Measurements from ENCODE around the gene AKT1. TPM values are rescaled to one million over a fixed set of nuclear protein-coding genes. Genes with fewer than 3 reads are reported as not detected.

AKT1 gene
- total and polyA plus RNA-seq, 2 of the 13 experiments (the other 11 are each of a cell fraction or from before 2014, with no cell fraction given), result 96.2 to 116 TPM

GRCh38 chr14:104785708-104786080 lies 9.9 kb downstream of the AKT1 start:
- Histone ChIP-seq H3K27me3 (ENCODE audit: control insufficient read depth in 1 of 2, insufficient read depth in 2 of 2, low read length in 2 of 2) (no peaks in the 10 kb centered on the region), H4K20me1 (ENCODE audit: insufficient read depth, low read length) (0 out of 2 replicates have a peak, but pooled peaks cover 5% of the 10 kb centered on the region), H3K36me3 (replicated peaks in 1 of 2; ENCODE audit: control insufficient read depth in 1 of 2, insufficient read depth in 2 of 2, low read length in 2 of 2) (peaks cover 13 to 19% of the 10 kb centered on the region in 2 experiments; a peak in 3 of 5 replicates), H2AFZ (ENCODE audit: low read length) (no peak overlapping the region), H3K9ac (ENCODE audit: insufficient read depth, low read depth, low read length) (no peak overlapping the region), H3K79me2 (ENCODE audit: insufficient read depth, low read length) (peaks cover 2% of the 10 kb centered on the region), H3K27ac (ENCODE audit: extremely low read length, insufficient read depth, low read length) (no peak overlapping the region), H3K4me2 (ENCODE audit: low read depth, low read length) (no peak overlapping the region), H3K9me3 (ENCODE audit: low read length) (no peaks in the 10 kb centered on the region), H3K4me3 (replicated peaks in 1 of 3; ENCODE audit: insufficient read depth in 1 of 3, low read depth in 2 of 3, low read length in 3 of 3) (no peak overlapping the region), H3K4me1 (ENCODE audit: insufficient read depth, low read length) (peaks cover 12% of the 10 kb centered on the region)
- no peak for ATAC-seq
- DNase-seq (ENCODE audit: low spot score), result no peak
- TF ChIP-seq RELA (CRISPR knock-in tag; IDR thresholded peaks at IDR 0.05) (no peak), CBX1 (IDR thresholded peaks at IDR 0.05; ENCODE audit: low read depth) (no peak), ZNF280B (CRISPR knock-in tag; IDR thresholded peaks at IDR 0.05; ENCODE audit: borderline replicate concordance) (no peak), NFE2L1 (CRISPR knock-in tag; IDR thresholded peaks at IDR 0.05; ENCODE audit: borderline replicate concordance) (no peak), CBX5 (CRISPR knock-in tag; IDR thresholded peaks at IDR 0.05; ENCODE audit: borderline replicate concordance) (no peak)
- no peak for FAIRE-seq
- ChIA-PET CTCF (ENCODE audit: low intra/inter-chr PET ratio, low total read pairs) (no interaction called here), POLR2A (no interaction called here)
- 100% methylated on average over 8 of the region's 13 CpGs for WGBS (ENCODE audit: low lambda C conversion rate)
- in situ Hi-C loops (cut with HindIII; ENCODE audit: extremely low pct_ligation_motif_present, low pct_unique_long_range_greater_than_20kb) (no loop called here), intact Hi-C loops (cut with micrococcal nuclease; ENCODE audit: unreplicated experiment) (no loop called here)
- BruUV-seq (replicated peaks), result no TSS peak

GRCh38 chr14:104784846-104785707 lies 10.5 kb downstream of the AKT1 start:
- Histone ChIP-seq H3K4me2 (ENCODE audit: low read depth, low read length) (no peak overlapping the region), H3K36me3 (replicated peaks in 1 of 2; ENCODE audit: control insufficient read depth in 1 of 2, insufficient read depth in 2 of 2, low read length in 2 of 2) (peaks cover 13 to 16% of the 10 kb centered on the region in 2 experiments; a peak in 3 of 5 replicates), H3K4me1 (ENCODE audit: insufficient read depth, low read length) (peaks cover 12% of the 10 kb centered on the region), H3K27me3 (ENCODE audit: control insufficient read depth in 1 of 2, insufficient read depth in 2 of 2, low read length in 2 of 2) (no peaks in the 10 kb centered on the region), H3K79me2 (ENCODE audit: insufficient read depth, low read length) (peaks cover 2% of the 10 kb centered on the region), H3K9me3 (ENCODE audit: low read length) (no peaks in the 10 kb centered on the region), H2AFZ (ENCODE audit: low read length) (no peak overlapping the region), H3K27ac (ENCODE audit: extremely low read length, insufficient read depth, low read length) (no peak overlapping the region), H3K4me3 (replicated peaks in 1 of 3; ENCODE audit: insufficient read depth in 1 of 3, low read depth in 2 of 3, low read length in 3 of 3) (no peak overlapping the region), H4K20me1 (ENCODE audit: insufficient read depth, low read length) (0 out of 2 replicates have a peak, but pooled peaks cover 5% of the 10 kb centered on the region), H3K9ac (ENCODE audit: insufficient read depth, low read depth, low read length) (no peak overlapping the region)
- 91% methylated on average over 6 of the region's 36 CpGs for WGBS (ENCODE audit: low lambda C conversion rate)
- POLR2A ChIA-PET, result no interaction called here
- BruUV-seq (replicated peaks), result no TSS peak
- FAIRE-seq (no peak), DNase-seq (ENCODE audit: low spot score) (no peak), ATAC-seq (no peak)
- intact Hi-C loops (cut with micrococcal nuclease; ENCODE audit: unreplicated experiment), result no loop called here
- in situ Hi-C loops (cut with HindIII; ENCODE audit: extremely low pct_ligation_motif_present, low pct_unique_long_range_greater_than_20kb), result no loop called here
- TF ChIP-seq LCORL (IDR thresholded peaks at IDR 0.05) (peak; percentile 27; the same call in 1 of the 2 replicates), LCORL (CRISPR knock-in tag; IDR thresholded peaks at IDR 0.05) (no peak), RBFOX2 (IDR thresholded peaks at IDR 0.05; ENCODE audit: low read depth, low read length) (0 out of 2 replicates have a peak, but pooled peaks have one; percentile 57), MYPOP (CRISPR knock-in tag; IDR thresholded peaks at IDR 0.05) (no peak), AGO2 (optimal IDR thresholded peaks at IDR 0.05; ENCODE audit: low read depth, low read length) (peak; percentile 48), ZBTB1 (CRISPR knock-in tag; IDR thresholded peaks at IDR 0.05; ENCODE audit: borderline replicate concordance) (no peak)
- TF ChIP-seq, protein P1, sequence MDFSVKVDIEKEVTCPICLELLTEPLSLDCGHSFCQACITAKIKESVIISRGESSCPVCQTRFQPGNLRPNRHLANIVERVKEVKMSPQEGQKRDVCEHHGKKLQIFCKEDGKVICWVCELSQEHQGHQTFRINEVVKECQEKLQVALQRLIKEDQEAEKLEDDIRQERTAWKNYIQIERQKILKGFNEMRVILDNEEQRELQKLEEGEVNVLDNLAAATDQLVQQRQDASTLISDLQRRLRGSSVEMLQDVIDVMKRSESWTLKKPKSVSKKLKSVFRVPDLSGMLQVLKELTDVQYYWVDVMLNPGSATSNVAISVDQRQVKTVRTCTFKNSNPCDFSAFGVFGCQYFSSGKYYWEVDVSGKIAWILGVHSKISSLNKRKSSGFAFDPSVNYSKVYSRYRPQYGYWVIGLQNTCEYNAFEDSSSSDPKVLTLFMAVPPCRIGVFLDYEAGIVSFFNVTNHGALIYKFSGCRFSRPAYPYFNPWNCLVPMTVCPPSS (IDR thresholded peaks at IDR 0.05), result no peak
- CTCF ChIA-PET (ENCODE audit: low intra/inter-chr PET ratio, low total read pairs), result no interaction called here
